Stimulated activated CD4-positive, alpha-beta T cell treated with anti-CD3 and anti-CD28 coated beads, TNF-alpha, amount 100 ng/mL, for 1 hour (primary cell): ENCODE measurements around the gene BANF1.
A peak's percentile ranks its signal among the peaks of the same experiment; 100 is the strongest.

Source experiments
- DNase-seq, 3 donors: peaks; one replicate each; pipeline ENCODE4 v3.0.0-alpha.2; 2020; ENCODE audit warnings: low read depth in 3 of 3, low spot score in 1 of 3

Gene BANF1, protein sequence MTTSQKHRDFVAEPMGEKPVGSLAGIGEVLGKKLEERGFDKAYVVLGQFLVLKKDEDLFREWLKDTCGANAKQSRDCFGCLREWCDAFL

DNA sequence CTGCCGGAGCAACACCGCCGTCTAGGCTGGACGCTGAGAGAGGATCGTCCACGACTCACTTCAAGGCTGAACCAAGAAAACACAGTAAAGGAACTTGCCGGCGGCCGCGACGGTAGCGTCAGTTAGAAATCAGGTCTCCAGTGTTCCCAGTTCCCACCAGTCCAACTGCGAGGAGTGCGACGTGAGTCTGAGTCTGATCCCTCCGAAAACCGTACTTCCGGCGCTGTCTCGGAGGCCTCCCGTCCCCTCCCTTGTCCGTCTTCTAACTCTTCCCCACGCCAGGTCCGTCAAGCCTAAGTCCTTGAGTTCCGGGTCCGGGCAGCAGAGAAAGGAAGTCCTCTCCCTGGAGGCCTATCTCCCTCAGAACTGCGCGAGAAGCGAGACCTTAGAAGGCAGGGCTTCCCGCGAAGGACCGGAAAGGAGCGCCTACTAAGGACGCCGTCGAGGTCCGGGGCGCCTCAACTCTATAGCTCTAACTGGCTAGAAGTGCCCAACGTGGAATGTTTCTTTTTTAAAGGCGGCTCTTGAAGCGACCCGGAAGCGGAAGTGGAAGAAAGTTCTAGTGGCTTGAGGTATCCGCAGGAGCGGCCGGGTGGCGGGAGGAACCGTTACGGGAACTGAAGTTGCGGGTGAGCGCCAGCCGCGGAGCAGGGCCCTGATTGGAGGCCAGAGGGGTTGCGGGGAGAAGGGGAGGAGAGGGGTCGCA, at the start of gene BANF1, which contains the start of gene EIF1AD:
BANF1 (plus strand) TSS at position 562 of the 706 bp plus-strand sequence. CDS start 748 bp downstream, outside the sequence.
EIF1AD (minus strand) TSS at position 216 of the 706 bp plus-strand sequence. CDS start 1,768 bp downstream, outside the sequence.
- DNase-seq = peak; percentile 76 to 80 (median 76)

GRCh38 chr11:65953471-65953870, 48.8 kb upstream of the BANF1 start:
- DNase-seq = no peak

DNA sequence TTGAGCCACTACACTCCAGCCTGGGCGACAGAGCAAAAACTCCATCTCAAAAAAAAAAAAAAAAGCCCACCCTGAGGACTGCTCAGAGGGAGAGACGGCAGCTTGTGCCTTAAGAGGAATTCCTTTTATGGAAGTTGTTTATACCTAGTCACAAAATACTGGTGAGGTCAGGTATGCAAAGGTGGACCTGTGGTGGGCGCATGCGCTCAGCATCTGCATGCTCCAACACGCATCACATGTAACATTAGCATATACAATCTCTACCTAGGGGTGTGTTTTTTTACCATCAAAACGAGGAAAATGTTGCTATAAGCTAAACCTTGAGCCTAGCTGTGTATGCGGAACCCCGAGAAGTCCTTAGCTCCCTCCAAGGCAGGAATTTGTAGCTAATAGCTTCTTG, 47.5 kb upstream of the BANF1 start:
- DNase-seq = no peak

DNA sequence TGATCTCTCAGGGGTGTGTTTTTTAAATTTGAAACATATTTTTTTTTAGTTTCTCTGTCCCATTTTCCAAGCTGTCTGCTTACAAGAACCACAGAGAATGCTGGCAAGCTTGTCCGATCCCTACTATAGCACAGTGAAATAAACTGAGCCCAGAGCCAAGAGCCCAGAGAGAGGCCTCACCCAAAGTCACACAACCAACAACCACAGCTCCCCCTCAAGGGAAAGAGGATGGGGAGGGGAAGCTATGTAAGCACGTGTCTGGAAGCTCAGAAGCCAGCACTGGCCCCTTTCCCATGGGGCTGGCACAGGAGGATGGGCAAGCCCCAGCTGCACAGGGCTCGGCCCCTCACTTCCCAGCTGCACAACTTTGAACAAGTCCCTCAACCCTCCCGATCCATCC, 44.0 kb upstream of the BANF1 start:
- no peak for DNase-seq

- no peak for DNase-seq
Measured at GRCh38 chr11:65958774-65959420, 43.4 kb upstream of the BANF1 start.

GRCh38 chr11:65960824-65961266, 41.5 kb upstream of the BANF1 start:
- DNase-seq = no peak

DNA sequence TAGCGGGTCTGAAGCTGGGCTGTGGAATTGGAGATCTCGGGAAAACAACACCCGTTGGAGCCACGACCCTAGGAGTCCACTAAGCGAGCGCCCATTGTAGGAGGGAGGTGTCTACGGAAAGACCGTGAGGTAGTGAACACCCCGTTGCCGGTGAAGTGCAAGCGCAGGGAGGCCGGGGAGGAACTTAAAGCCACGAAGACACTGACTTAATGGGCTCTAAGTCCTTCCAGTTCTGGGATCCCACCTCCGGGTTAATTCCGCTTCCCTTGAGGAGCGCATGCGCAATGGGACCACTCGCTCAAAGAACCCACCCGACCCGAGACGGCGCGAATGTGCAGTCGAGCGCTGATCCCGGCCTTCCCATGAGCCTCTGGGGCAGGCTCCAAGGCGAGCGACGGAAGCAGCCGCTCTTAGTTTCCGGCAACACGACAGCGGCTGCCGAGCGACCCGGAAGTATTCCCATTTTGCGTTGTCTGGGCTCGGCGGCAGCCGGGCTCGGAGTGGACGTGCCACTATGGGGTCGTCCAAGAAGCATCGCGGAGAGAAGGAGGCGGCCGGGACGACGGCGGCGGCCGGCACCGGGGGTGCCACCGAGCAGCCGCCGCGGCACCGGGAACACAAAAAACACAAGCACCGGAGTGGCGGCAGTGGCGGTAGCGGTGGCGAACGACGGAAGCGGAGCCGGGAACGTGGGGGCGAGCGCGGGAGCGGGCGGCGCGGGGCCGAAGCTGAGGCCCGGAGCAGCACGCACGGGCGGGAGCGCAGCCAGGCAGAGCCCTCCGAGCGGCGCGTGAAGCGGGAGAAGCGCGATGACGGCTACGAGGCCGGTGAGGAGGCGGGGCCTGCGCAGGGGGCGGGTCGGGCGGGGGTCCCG, 40.8 kb upstream of the BANF1 start, which contains the start of gene SART1:
SART1 (plus strand) TSS at position 468 of the 874 bp plus-strand sequence; CDS start at position 515, 47 bp downstream.
- peak; percentile 88 to 92 (median 91) for DNase-seq

GRCh38 chr11:65962141-65962564, 40.1 kb upstream of the BANF1 start:
- DNase-seq = no peak

DNA sequence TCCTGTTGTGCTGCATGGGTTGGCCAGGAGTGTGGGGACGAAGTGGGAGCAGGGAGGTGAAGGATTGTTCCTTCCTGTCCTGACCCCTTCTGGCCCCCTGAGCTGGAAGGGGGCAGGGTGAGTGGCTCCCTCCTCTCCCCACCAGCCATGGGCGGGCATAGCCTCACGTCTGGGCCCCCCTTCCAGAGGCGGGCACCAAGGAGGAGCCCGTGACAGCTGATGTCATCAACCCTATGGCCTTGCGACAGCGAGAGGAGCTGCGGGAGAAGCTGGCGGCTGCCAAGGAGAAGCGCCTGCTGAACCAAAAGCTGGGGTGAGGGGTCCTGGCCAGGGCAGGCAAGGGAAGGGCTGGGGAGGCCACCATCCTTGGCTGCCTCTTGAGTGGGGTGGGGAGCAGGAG, 37.4 kb upstream of the BANF1 start:
- no peak for DNase-seq

DNA sequence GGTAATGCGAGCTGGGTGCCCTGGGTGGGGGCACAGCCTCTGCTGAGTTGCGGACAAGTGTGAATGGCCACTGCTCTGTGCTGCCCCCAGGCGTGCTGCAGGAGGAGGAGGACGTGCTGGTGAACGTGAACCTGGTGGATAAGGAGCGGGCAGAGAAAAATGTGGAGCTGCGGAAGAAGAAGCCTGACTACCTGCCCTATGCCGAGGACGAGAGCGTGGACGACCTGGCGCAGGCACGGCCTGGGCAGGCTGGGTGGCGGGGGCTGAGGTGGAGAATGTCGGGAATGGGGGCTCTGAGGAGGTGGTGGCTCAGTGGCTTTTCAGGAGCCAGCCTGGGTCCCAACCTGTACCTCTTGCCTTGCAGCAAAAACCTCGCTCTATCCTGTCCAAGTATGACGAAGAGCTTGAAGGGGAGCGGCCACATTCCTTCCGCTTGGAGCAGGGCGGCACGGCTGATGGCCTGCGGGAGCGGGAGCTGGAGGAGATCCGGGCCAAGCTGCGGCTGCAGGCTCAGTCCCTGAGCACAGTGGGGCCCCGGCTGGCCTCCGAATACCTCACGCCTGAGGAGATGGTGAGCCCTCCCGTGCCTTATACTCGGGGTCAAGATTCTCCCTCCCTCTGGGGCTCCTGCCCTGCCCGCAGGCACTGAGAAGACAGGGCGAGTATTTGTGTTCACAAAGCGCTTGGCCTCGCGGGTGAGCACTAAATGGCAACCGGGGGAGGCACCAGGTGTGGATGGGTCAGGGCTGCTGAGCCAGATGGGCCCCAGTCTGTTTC, 36.1 kb upstream of the BANF1 start:
- DNase-seq = no peak

DNA sequence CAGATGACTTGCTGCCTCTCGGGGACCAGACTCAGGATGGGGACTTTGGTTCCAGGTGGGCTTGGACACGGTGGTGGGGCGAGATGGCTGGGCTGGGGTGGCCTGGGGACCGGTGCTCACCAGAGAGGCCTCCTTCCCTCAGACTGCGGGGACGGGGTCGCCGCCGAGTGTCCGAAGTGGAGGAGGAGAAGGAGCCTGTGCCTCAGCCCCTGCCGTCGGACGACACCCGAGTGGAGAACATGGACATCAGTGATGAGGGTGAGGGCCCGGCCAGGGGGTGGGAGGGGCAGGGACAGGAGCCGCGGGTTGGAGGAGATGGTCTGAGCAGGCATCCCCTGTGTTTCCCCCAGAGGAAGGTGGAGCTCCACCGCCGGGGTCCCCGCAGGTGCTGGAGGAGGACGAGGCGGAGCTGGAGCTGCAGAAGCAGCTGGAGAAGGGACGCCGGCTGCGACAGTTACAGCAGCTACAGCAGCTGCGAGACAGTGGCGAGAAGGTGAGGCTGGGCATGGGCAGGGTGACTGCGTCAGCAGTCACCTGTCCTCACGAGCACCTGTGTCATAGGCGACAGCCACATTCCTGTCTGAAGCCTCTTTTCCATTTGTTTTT, 34.9 kb upstream of the BANF1 start:
- no peak for DNase-seq

DNA sequence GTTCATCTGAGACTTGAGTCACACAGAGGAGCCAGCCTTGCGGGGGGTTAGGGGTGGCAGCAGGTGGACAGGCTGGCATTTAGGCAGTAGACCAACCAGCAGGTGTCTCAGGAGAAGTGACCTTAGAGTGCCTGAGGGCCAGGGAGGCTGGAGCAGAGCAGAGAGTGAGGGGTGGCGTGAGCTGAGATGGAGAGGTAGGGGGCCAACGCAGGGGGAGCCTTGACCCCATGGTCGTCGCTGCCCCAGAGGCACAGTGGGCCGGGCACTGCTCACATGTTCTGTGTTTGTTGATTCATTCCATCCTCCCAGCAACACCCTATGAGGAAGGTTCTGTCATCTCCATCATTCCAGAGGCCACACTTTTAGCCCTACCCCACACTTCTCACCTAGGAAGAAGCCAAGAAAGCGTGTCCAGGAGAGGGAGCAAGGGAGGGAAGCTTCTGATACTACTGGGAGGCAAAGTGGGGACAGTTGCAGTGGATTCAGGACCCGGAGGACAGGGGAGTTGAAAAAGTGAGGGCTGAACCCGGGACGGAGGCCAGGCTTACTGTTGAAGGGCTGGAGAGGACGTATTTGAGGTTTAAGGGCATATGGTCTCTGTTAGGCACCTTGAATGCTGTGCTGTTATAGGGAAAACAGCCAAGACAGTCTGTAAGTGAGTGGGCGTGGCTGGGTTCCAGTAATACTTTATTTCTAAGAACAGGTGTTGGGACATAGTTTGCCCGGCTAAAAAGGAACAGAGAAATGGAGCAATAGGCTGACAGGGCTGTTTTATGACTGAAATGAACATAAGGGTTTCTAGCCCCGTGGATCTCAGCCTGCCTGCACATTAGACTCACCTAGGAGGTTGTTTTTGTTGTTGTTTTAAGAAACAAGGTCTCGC, 33.5 kb upstream of the BANF1 start:
- no peak for DNase-seq

- no peak for DNase-seq
Measured at GRCh38 chr11:65972116-65972515, 30.2 kb upstream of the BANF1 start.

GRCh38 chr11:65973439-65974110, 28.7 kb upstream of the BANF1 start:
- DNase-seq = no peak

- no peak for DNase-seq
Measured at GRCh38 chr11:65975771-65976170, 26.5 kb upstream of the BANF1 start.

DNA sequence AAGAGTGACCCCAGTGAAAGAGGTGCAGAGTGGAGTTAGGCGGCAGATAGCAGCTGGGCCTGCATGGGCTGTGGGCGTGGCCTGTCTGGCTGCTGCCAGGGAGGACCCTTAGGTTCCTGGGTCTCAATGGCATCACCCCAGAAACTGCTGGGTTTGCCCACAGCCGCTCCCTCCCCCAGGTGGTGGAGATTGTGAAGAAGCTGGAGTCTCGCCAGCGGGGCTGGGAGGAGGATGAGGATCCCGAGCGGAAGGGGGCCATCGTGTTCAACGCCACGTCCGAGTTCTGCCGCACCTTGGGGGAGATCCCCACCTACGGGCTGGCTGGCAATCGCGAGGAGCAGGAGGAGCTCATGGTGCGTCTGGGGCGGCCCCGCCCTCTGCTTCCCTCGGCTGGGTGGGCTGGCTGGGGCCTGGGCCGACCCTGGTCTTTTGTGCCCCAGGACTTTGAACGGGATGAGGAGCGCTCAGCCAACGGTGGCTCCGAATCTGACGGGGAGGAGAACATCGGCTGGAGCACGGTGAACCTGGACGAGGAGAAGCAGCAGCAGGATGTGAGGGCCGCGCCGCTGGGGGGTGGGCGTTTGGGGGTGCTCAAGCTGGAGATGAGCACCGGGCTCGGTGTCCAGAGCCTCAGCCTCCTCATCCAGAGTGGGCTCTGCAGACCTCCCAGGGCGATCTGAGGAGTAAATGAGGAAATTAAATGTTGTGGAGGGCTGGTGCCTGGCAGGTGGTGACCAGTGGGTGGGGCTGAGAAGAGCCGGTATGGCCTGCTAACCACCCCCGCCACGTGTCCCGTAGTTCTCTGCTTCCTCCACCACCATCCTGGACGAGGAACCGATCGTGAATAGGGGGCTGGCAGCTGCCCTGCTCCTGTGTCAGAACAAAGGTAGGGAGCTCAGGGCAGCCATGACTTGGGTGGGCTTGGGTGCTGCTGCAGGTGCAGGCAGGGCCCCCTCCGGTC, 25.8 kb upstream of the BANF1 start:
- DNase-seq = no peak

GRCh38 chr11:65977621-65978390, 24.5 kb upstream of the BANF1 start:
- no peak for DNase-seq
